ENCODE measurements around the gene RPS6KA4. TPM values are rescaled to one million over a fixed set of nuclear protein-coding genes. Genes with fewer than 3 reads are reported as not detected.

Gene RPS6KA4
- total RNA-seq, result 10 to 100 TPM; 26.9 to 47.5 (median 38.2) TPM
- 10 to 100 TPM; 18.8 to 43.0 (median 32.3) TPM for polyA plus RNA-seq
- long read RNA-seq, donor 1, partial matches to known transcripts, result 0 of 4 reads
- long read RNA-seq, donor 1, other reads (novel, unspliced or antisense), result 0 of 4 reads
- long read RNA-seq, donor 2, transcript RPS6KA4-201 (17 exons, 3,119 nt), result major isoform, 8 of 9 reads
- long read RNA-seq, donor 2, partial matches to known transcripts, result 0 of 9 reads
- long read RNA-seq, donor 2, other reads (novel, unspliced or antisense), result 0 of 9 reads

DNA sequence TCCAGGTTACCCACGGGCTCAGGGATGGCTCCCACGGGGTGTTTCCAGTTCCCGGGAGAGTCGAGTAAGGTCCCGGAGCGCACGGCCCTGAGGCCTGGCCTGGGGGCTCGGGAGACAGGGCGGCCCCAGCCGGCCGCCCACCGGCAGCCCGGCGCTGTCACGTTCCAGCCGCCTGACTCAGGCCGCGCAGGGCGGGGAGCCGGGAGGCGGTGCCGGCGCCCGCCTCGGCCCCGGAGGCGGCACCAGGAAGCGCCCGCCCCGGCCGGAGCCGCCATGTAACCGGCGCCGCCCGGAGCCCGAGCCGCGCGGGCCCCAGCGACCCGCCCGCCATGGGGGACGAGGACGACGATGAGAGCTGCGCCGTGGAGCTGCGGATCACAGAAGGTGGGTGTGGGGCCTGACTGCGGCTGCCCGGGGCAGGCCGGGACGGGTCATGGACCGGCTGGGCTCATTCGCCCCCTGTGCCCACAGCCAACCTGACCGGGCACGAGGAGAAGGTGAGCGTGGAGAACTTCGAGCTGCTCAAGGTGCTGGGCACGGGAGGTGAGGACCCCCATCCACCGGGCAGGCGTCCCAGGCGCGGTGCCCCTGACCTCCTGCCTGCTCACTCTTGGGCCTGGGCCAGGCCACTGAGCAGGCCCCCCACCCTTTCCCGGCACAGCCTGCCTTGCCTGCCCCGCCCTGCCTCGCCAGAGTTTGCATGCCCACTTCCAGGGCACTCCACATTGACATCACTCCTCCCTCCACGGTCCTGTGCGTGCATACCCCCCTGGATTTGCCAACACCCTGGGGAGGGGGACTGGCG, at the start of gene RPS6KA4:
Gene RPS6KA4 (plus strand): TSS at position 256 of the 805 bp plus-strand sequence. CDS start 74 bp downstream, at position 330.
- H3K4me3 ChIP-seq, result peak within 1 kb of the TSS; percentile 57 to 94 (median 79)
- WGBS, 5 donors, result 0 to 2% (median 0%) methylated on average over 13 to 70 of the region's 70 CpGs
- peaks cover 34 to 80% (median 55%) of the 10 kb centered on the region in 6 donors for H3K4me1 ChIP-seq
- H3K27ac ChIP-seq, result peak within 1 kb of the TSS; percentile 83 to 89 (median 84)
- H3K27me3 ChIP-seq (replicated peaks in 1 of 7), result no peaks in the 10 kb centered on the region
- intact Hi-C loops (cut with DNase I; ENCODE audit: low total_unique reads), result no loop called here
- peak; percentile 92 for DNase-seq
- peaks cover 0 to 72% (median 35%) of the 10 kb centered on the region in 6 donors for H3K36me3 ChIP-seq
- no peaks in the 10 kb centered on the region for H3K9me3 ChIP-seq
- TF ChIP-seq POLR2A (IDR thresholded peaks at IDR 0.05) (no peak), POLR2AphosphoS5 (IDR thresholded peaks at IDR 0.05) (peak; percentile 56 to 80 (median 76))

DNA sequence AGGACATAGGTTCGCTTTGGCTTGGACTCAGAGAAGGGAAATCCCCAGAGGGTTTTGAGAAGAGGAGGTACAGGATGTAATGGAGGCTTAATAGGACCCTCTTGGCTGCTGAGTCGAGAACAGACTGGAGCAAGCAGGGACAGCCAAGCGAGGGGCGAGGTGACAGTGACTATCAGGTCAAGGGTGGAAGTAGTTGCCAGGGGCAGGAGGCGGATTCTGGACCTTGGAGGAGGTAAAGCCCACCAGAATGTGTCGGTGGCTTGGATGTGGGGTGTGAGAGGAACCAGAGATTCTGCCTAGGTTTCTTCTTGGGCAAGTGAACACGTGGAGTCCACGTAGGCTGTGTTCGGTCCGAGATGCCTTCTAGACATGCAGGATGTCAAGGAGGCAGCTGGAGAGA, 46.0 kb upstream of the RPS6KA4 start:
- peak overlapping the region in 3 of 8 donors; percentile 67 to 95 (median 81) for H3K27ac ChIP-seq
- no peaks in the 10 kb centered on the region for H3K9me3 ChIP-seq
- DNase-seq, result no peak
- H3K36me3 ChIP-seq, result peaks cover 0 to 82% (median 26%) of the 10 kb centered on the region in 6 donors
- peaks cover 0 to 64% (median 21%) of the 10 kb centered on the region in 6 donors for H3K4me1 ChIP-seq
- WGBS, 5 donors, result 89 to 96% (median 91%) methylated on average over 10 of the region's 10 CpGs
- H3K4me3 ChIP-seq, result no peak overlapping the region
- no peaks in the 10 kb centered on the region for H3K27me3 ChIP-seq (replicated peaks in 1 of 7)
- intact Hi-C loops (cut with DNase I; ENCODE audit: low total_unique reads), result no loop called here
- TF ChIP-seq POLR2AphosphoS5 (IDR thresholded peaks at IDR 0.05) (no peak), POLR2A (IDR thresholded peaks at IDR 0.05) (no peak)
- TF ChIP-seq, protein P1, sequence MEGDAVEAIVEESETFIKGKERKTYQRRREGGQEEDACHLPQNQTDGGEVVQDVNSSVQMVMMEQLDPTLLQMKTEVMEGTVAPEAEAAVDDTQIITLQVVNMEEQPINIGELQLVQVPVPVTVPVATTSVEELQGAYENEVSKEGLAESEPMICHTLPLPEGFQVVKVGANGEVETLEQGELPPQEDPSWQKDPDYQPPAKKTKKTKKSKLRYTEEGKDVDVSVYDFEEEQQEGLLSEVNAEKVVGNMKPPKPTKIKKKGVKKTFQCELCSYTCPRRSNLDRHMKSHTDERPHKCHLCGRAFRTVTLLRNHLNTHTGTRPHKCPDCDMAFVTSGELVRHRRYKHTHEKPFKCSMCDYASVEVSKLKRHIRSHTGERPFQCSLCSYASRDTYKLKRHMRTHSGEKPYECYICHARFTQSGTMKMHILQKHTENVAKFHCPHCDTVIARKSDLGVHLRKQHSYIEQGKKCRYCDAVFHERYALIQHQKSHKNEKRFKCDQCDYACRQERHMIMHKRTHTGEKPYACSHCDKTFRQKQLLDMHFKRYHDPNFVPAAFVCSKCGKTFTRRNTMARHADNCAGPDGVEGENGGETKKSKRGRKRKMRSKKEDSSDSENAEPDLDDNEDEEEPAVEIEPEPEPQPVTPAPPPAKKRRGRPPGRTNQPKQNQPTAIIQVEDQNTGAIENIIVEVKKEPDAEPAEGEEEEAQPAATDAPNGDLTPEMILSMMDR (IDR thresholded peaks at IDR 0.05 in 8 of 11, conservative IDR thresholded peaks at IDR 0.05 in 3 of 11), result no peak

DNA sequence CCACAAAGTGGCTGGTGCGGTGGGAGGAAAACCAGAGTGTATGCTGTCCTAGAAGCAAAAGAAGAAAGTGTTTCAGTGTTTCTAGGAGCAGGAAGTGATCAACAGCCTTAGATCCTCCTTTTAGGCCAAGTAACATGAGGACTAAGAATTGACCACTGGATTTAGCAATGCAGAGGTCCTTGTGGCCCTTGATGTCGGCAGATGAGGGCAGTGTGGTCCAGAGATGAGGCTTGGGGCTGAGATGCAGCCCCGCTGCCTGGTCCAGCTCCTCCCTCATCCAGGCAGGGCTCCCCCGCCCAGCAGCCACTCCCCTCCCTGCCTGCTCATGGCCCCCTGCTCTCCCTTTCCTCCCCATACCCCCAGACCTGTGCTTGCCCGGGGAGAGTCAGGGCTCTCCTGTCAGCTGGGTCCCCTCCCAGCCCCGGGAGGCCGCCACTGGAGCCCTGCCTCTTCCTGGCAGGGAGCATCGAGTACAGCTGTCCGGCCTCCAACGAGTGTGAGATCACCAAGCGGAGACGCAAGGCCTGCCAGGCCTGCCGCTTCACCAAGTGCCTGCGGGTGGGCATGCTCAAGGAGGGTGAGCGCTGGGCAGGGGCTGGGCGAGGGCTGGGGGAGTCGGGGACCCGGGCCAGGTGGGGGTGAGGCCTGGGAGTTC, 45.3 kb upstream of the RPS6KA4 start:
- intact Hi-C loops (cut with DNase I; ENCODE audit: low total_unique reads), result no loop called here
- H3K27ac ChIP-seq, result peak overlapping the region in 6 of 8 donors; percentile 38 to 95 (median 66)
- H3K9me3 ChIP-seq, result no peaks in the 10 kb centered on the region
- peaks cover 0 to 75% (median 26%) of the 10 kb centered on the region in 6 donors for H3K36me3 ChIP-seq
- 61 to 87% (median 75%) methylated on average over 16 to 18 of the region's 18 CpGs for WGBS, 5 donors
- TF ChIP-seq, protein P1 (IDR thresholded peaks at IDR 0.05 in 8 of 11, conservative IDR thresholded peaks at IDR 0.05 in 3 of 11), result no peak
- no peak for TF ChIP-seq POLR2A (IDR thresholded peaks at IDR 0.05)
- peak; percentile 49 to 72 (median 60) for TF ChIP-seq POLR2AphosphoS5 (IDR thresholded peaks at IDR 0.05)
- H3K4me1 ChIP-seq, result peaks cover 0 to 63% (median 23%) of the 10 kb centered on the region in 6 donors
- H3K27me3 ChIP-seq (replicated peaks in 1 of 7), result no peaks in the 10 kb centered on the region
- peak; percentile 82 for DNase-seq
- H3K4me3 ChIP-seq, result peak overlapping the region in 2 of 8 donors; percentile 9 to 47

DNA sequence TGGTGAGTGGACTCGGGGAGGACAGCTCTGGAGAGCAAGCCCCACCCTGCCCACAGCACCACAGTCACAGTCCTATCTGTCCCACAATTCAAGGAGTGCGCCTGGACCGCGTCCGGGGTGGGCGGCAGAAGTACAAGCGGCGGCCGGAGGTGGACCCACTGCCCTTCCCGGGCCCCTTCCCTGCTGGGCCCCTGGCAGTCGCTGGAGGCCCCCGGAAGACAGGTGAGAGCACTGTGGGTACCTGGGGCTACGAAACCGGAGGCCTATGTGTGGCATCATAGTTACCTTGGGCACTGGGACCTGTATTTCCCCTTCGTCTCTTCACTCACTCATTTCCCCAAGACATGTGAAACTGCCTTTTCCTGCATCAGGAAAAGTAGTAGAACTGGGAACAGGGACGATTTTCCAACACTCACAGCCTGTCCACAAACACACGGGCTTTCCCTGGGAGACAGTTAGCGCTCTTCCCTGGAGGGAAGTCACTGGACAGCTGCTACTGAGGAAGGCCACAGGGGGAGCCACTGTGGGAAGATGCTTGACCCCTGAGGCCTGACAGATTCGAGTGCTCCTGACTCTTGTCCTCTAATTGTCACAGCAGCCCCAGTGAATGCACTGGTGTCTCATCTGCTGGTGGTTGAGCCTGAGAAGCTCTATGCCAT, 44.7 kb upstream of the RPS6KA4 start:
- intact Hi-C loops (cut with DNase I; ENCODE audit: low total_unique reads), result no loop called here
- H3K4me3 ChIP-seq, result peak overlapping the region in 2 of 8 donors; percentile 9 to 47
- H3K36me3 ChIP-seq, result peaks cover 0 to 69% (median 26%) of the 10 kb centered on the region in 6 donors
- peak overlapping the region in 6 of 8 donors; percentile 38 to 95 (median 66) for H3K27ac ChIP-seq
- H3K27me3 ChIP-seq (replicated peaks in 1 of 7), result no peaks in the 10 kb centered on the region
- H3K9me3 ChIP-seq, result no peaks in the 10 kb centered on the region
- no peak for DNase-seq
- TF ChIP-seq, protein P1 (IDR thresholded peaks at IDR 0.05 in 8 of 11, conservative IDR thresholded peaks at IDR 0.05 in 3 of 11), result no peak
- TF ChIP-seq POLR2AphosphoS5 (IDR thresholded peaks at IDR 0.05) (peak in 1 of 3 donors; percentile 6), POLR2A (IDR thresholded peaks at IDR 0.05) (no peak)
- WGBS, 5 donors, result 81 to 90% (median 87%) methylated on average over 15 to 19 of the region's 19 CpGs
- H3K4me1 ChIP-seq, result peaks cover 4 to 66% (median 30%) of the 10 kb centered on the region in 6 donors
